GM12878 (cell line): ENCODE data around the gene TFB1M. TPM values are rescaled to one million over a fixed set of nuclear protein-coding genes. Genes with fewer than 3 reads are reported as not detected.

Experiments
- ATAC-seq: fragments of 200-7000 bp; cut with Tn5 transposase; 3 replicates; pipeline ENCODE4 v1.9.1; 2020; ENCODE audit warnings: mild to moderate bottlenecking, moderate library complexity
- BruUV-seq: library from RNA; stranded (reverse); fragments of 400-500 nt; replicated peaks from 2 replicates; lab custom pipeline; 2021; lab: Mats Ljungman, UMichigan
- CTCF ChIA-PET: fragments of 300-600 bp; sonication (Branson Sonifier 250); formaldehyde crosslinking; extraction: SDS; loops from one replicate; lab custom pipeline; 2021; ENCODE audit warnings: inconsistent platforms; lab: Yijun Ruan, JAX
- POLR2A ChIA-PET: fragments of 350-600 bp; formaldehyde crosslinking; extraction: SDS; loops from one replicate; lab custom pipeline; 2021; ENCODE audit warnings: inconsistent platforms; lab: Charles Lee
- RAD21 ChIA-PET: fragments of 300-600 bp; sonication (Branson Sonifier 250); formaldehyde crosslinking; loops from one replicate; lab custom pipeline; 2023; ENCODE audit warnings: antibody characterized with exemption; ENCODE audit not compliant: unreplicated experiment; lab: Charles Lee
- SMC1A ChIA-PET: fragments of 300-600 bp; sonication (Branson Sonifier 250); formaldehyde crosslinking; loops from one replicate; lab custom pipeline; 2023; ENCODE audit not compliant: unreplicated experiment, uncharacterized antibody; lab: Charles Lee
- DNase-seq: peaks from one replicate; pipeline ENCODE4 v3.0.0-alpha.2; 2011; ENCODE audit warnings: low read depth, low spot score
- FAIRE-seq: peaks from 3 replicates; lab custom pipeline; 2011; peaks lifted over from hg19 to GRCh38; lab: Jason Lieb, UNC
- H2AFZ ChIP-seq: 2 replicates; pipeline ENCODE4 v1.6.0; 2011; ENCODE audit warnings: low read depth, low read length, control low read depth; ENCODE audit not compliant: control insufficient read depth
- H3K27ac ChIP-seq: 2 replicates; pipeline ENCODE4 v1.5.1; 2011; ENCODE audit warnings: control low read depth; ENCODE audit not compliant: control insufficient read depth, insufficient read depth
- H3K27me3 ChIP-seq, 2 experiments: replicated peaks in 1 of 2; 2 replicates each; pipeline versions ENCODE4 v1.6.0 to v1.6.1; 2011; ENCODE audit warnings: low read length in 1 of 2; ENCODE audit not compliant: control insufficient read depth in 2 of 2, insufficient read depth in 2 of 2
- H3K36me3 ChIP-seq, 2 experiments: 2 replicates each; pipeline ENCODE4 v1.5.1; 2011; ENCODE audit warnings: low read length in 1 of 2; ENCODE audit not compliant: control insufficient read depth in 2 of 2, insufficient read depth in 2 of 2
- H3K4me1 ChIP-seq: 2 replicates; pipeline ENCODE4 v1.6.1; 2011; ENCODE audit warnings: mild to moderate bottlenecking, low read length, moderate library complexity, mixed read lengths; ENCODE audit not compliant: control insufficient read depth, insufficient read depth
- H3K4me2 ChIP-seq: 2 replicates; pipeline ENCODE4 v1.6.0; 2011; ENCODE audit warnings: control low read depth; ENCODE audit not compliant: control insufficient read depth, insufficient read depth
- H3K4me3 ChIP-seq: fragments of 200-600 bp; sonication (generic); 2 replicates; pipeline ENCODE4 v1.5.1; 2016
- H3K79me2 ChIP-seq: 2 replicates; pipeline ENCODE4 v1.6.0; 2011; ENCODE audit warnings: low read length; ENCODE audit not compliant: control insufficient read depth, insufficient read depth
- H3K9ac ChIP-seq: 2 replicates; pipeline ENCODE4 v1.8.0; 2011; ENCODE audit warnings: low read length, control low read depth, mixed read lengths; ENCODE audit not compliant: control insufficient read depth, insufficient read depth
- H3K9me3 ChIP-seq: replicated peaks from 3 replicates; pipeline ENCODE4 v1.5.1; 2011; ENCODE audit warnings: mild to moderate bottlenecking, low read length; ENCODE audit not compliant: control insufficient read depth, insufficient read depth
- H4K20me1 ChIP-seq: 2 replicates; pipeline ENCODE4 v1.6.0; 2011; ENCODE audit not compliant: control insufficient read depth, insufficient read depth
- ATF2 ChIP-seq: IDR thresholded peaks from 2 replicates; pipeline ENCODE4 v1.6.1; 2012; ENCODE audit warnings: low read length, inconsistent platforms
- CBX5 ChIP-seq: sonication (generic); IDR thresholded peaks from 2 replicates; pipeline ENCODE4 v1.6.1; 2016; ENCODE audit warnings: low read depth, moderate library complexity, mild to moderate bottlenecking, inconsistent platforms
- CTCF ChIP-seq, 3 experiments: IDR thresholded peaks in 2 of 3; conservative IDR thresholded peaks in 1 of 3; 2 replicates each; pipeline ENCODE4 v1.5.1; 2011; ENCODE audit warnings: low read depth in 3 of 3, low read length in 3 of 3, mild to moderate bottlenecking in 3 of 3, control low read depth in 2 of 3, moderate library complexity in 2 of 3, inconsistent platforms in 1 of 3, mixed read lengths in 1 of 3; ENCODE audit not compliant: control insufficient read depth in 2 of 3, insufficient read depth in 1 of 3; ENCODE audit errors: extremely low read depth in 1 of 3
- FOXM1 ChIP-seq: IDR thresholded peaks from 2 replicates; pipeline ENCODE4 v1.6.1; 2012; ENCODE audit warnings: low read depth, mild to moderate bottlenecking, inconsistent platforms, low read length, moderate library complexity
- HDGF ChIP-seq: fragments of 450-650 bp; IDR thresholded peaks from 2 replicates; pipeline ENCODE4 v1.6.1; 2016; ENCODE audit warnings: antibody characterized with exemption
- IKZF1 ChIP-seq: fragments of 450-650 bp; conservative IDR thresholded peaks from 2 replicates; pipeline ENCODE4 v1.6.1; 2017; ENCODE audit warnings: antibody characterized with exemption, mild to moderate bottlenecking
- LARP7 ChIP-seq: fragments of 450-650 bp; IDR thresholded peaks from 2 replicates; pipeline ENCODE4 v1.6.1; 2017; ENCODE audit warnings: mild to moderate bottlenecking
- MEF2A ChIP-seq: IDR thresholded peaks from 2 replicates; pipeline ENCODE4 v1.6.1; 2011; ENCODE audit warnings: low read depth, mild to moderate bottlenecking, low read length, moderate library complexity; ENCODE audit not compliant: insufficient read depth
- NBN ChIP-seq: fragments of 450-650 bp; IDR thresholded peaks from 2 replicates; pipeline ENCODE4 v1.6.1; 2016
- NKRF ChIP-seq: fragments of 450-650 bp; conservative IDR thresholded peaks from 2 replicates; pipeline ENCODE4 v1.6.1; 2017; ENCODE audit warnings: mild to moderate bottlenecking, moderate library complexity
- POU2F2 ChIP-seq: IDR thresholded peaks from 3 replicates; pipeline ENCODE4 v1.6.1; 2011; ENCODE audit warnings: low read depth, mild to moderate bottlenecking, low read length, borderline replicate concordance
- RAD21 ChIP-seq: IDR thresholded peaks from 2 replicates; pipeline ENCODE4 v1.6.1; 2011; ENCODE audit warnings: mild to moderate bottlenecking, low read depth, low read length, moderate library complexity; ENCODE audit not compliant: insufficient read depth
- SMAD5 ChIP-seq: IDR thresholded peaks from 2 replicates; pipeline ENCODE4 v1.6.1; 2016; ENCODE audit warnings: antibody characterized with exemption, low read depth
- SMC3 ChIP-seq: IDR thresholded peaks from 2 replicates; pipeline ENCODE4 v1.6.1; 2011; ENCODE audit warnings: low read length, improper control_type of control experiment, borderline replicate concordance
- USF1 ChIP-seq: IDR thresholded peaks from 2 replicates; pipeline ENCODE4 v1.6.1; 2011; ENCODE audit warnings: borderline replicate concordance, low read depth, mild to moderate bottlenecking, moderate library complexity, mixed read lengths, low read length; ENCODE audit not compliant: insufficient read depth; ENCODE audit errors: extremely low read length
- YY1 ChIP-seq: IDR thresholded peaks from 2 replicates; pipeline ENCODE4 v1.6.1; 2011; ENCODE audit warnings: low read depth, mild to moderate bottlenecking, low read length
- ZNF24 ChIP-seq: fragments of 450-650 bp; IDR thresholded peaks from 2 replicates; pipeline ENCODE4 v1.6.1; 2017; ENCODE audit warnings: antibody characterized with exemption, mild to moderate bottlenecking
- WGBS: methylation state at CpG from one replicate; pipeline ENCODE4 v1.1.6; 2016; ENCODE audit warnings: low lambda C conversion rate; ENCODE audit not compliant: insufficient replicate concordance, insufficient coverage; ENCODE audit errors: missing lambda C conversion rate; 5-methylcytosine and 5-hydroxymethylcytosine counted together
- in situ Hi-C: fragments of 300-500 bp; cut with MboI; formaldehyde crosslinking; loops from 9 replicates; pipeline ENCODE4 v1.14.3; 2018; ENCODE audit warnings: mixed read lengths
- intact Hi-C: fragments of 100-400 bp; cut with micrococcal nuclease; formaldehyde crosslinking; loops from one replicate; pipeline ENCODE4 v1.14.2; 2022; ENCODE audit not compliant: unreplicated experiment
- polyA plus RNA-seq, 11 experiments: library from polyadenylated mRNA; depleted of rRNA in 4 of 11; unstranded in 6 of 11; stranded (reverse) in 5 of 11; fragments of >200 nt; fragmentation: Nextera tagmentation in 4 of 11; fragmentation: Illumina TruSeq in 1 of 11; extraction: Ambion mirVana in 4 of 11; extraction: Trizol in 1 of 11; gene quantifications; 1 replicate in 1 of 11; 2 replicates in 10 of 11; pipeline versions ENCODE4 v1.2.1 to v1.2.3, GENCODE V29; 2011 to 2016; ENCODE audit warnings: inconsistent platforms in 2 of 11, missing spikeins in 2 of 11, low read depth in 1 of 11
- total RNA-seq, 4 experiments: library from RNA; depleted of rRNA in 3 of 4; stranded (reverse); fragments of >200 nt in 3 of 4; fragmentation: Illumina TruSeq in 1 of 4; extraction: Trizol in 1 of 4; gene quantifications; 2 replicates each; pipeline versions ENCODE4 v1.2.1 to v1.2.3, GENCODE V29; 2013 to 2021

TFB1M gene
- total and polyA plus RNA-seq, 10 of the 15 experiments (the other 5 are each of a cell fraction or from before 2014, with no cell fraction given): 29.9 to 117 (median 41.3) TPM

- TF ChIP-seq POU2F2: peak; percentile 49; the same call in 1 of the 3 replicates
- peak; percentile 98 for TF ChIP-seq RAD21
- no peak for TF ChIP-seq USF1
- 0 out of 2 replicates have a peak, but pooled peaks have one; percentile 35 for TF ChIP-seq NBN
- TF ChIP-seq CTCF (IDR thresholded peaks at IDR 0.05 in 2 of 3, conservative IDR thresholded peaks at IDR 0.05 in 1 of 3; ENCODE audit: control insufficient read depth in 2 of 3, extremely low read depth in 1 of 3, insufficient read depth in 1 of 3, low read depth in 3 of 3, low read length in 3 of 3): peak; percentile 64 to 84 (median 71)
- TF ChIP-seq CBX5: 0 out of 2 replicates have a peak, but pooled peaks have one; percentile 49
- TF ChIP-seq FOXM1: peak; percentile 59; the same call in 1 of the 2 replicates
- no peak for TF ChIP-seq ZNF24
- peak; percentile 98 for TF ChIP-seq SMC3
- no peak for TF ChIP-seq ATF2
- TF ChIP-seq SMAD5: no peak
- TF ChIP-seq YY1: 0 out of 2 replicates have a peak, but pooled peaks have one; percentile 34
- no peak for TF ChIP-seq HDGF
- peak; percentile 66; the same call in 1 of the 2 replicates for TF ChIP-seq MEF2A
- no peak for TF ChIP-seq IKZF1
- no peak for TF ChIP-seq LARP7
- no peak for TF ChIP-seq NKRF
- Histone ChIP-seq H3K9ac (no peak overlapping the region), H3K4me3 (no peak overlapping the region), H3K4me1 (no peaks in the 10 kb centered on the region; the same call in 1 of the 2 replicates), H3K36me3 (no peaks in the 10 kb centered on the region), H3K27me3 (no peaks in the 10 kb centered on the region), H2AFZ (no peak overlapping the region), H3K9me3 (no peaks in the 10 kb centered on the region; the same call in 2 of the 3 replicates), H4K20me1 (no peaks in the 10 kb centered on the region), H3K27ac (no peak overlapping the region), H3K4me2 (no peak overlapping the region), H3K79me2 (no peaks in the 10 kb centered on the region)
- BruUV-seq: no TSS peak
- DNase-seq (no peak), ATAC-seq (peak; percentile 85), FAIRE-seq (peak; percentile 85)
- 0% methylated on average over 1 of the region's 1 CpG for WGBS
- ChIA-PET POLR2A (interaction anchor here (0.7 kb wide), 1 partner anchor 11 kb away, joined by 4 read pairs; no protein-coding TSS in a partner anchor), RAD21 (interaction anchor here (0.9 to 3.8 kb wide), 14 partner anchors 11 to 1224 kb away, joined by 3 to 31 read pairs (median 4); no protein-coding TSS in a partner anchor), CTCF (interaction anchor here (0.6 to 6.3 kb wide), 27 partner anchors 10 to 1238 kb away, joined by 3 to 51 read pairs (median 4); no protein-coding TSS in a partner anchor), SMC1A (interaction anchor here (0.7 to 8.0 kb wide), 19 partner anchors 8 to 1227 kb away, joined by 3 to 66 read pairs (median 5); partner anchors contain the start of gene TFB1M)
- in situ Hi-C loops: loop anchor here (5.0 to 10.0 kb wide), 3 partner anchors 205 to 1237 kb away; no protein-coding TSS in a partner anchor
- intact Hi-C loops: loop anchor here (1.0 to 10.0 kb wide), 7 partner anchors 90 to 1950 kb away; no protein-coding TSS in a partner anchor
Measured at GRCh38 chr6:155327326-155328073, 13.2 kb upstream of the TFB1M start.
